HS-5 (cell line): Measurements from ENCODE around the gene ACER2.

ENCODE experiments used
- DNase-seq: peaks from one replicate; pipeline ENCODE4 v3.0.0-alpha.2; 2012; ENCODE audit warnings: low read depth

Gene ACER2

GRCh38 chr9:19456426-19456825 lies 47.6 kb downstream of the ACER2 start:
- DNase-seq = no peak

- peak; percentile 59 for DNase-seq
These were observed 48.3 kb downstream of the ACER2 start for GRCh38 chr9:19456996-19457692.

- DNase-seq = no peak
These were observed 48.8 kb downstream of the ACER2 start for GRCh38 chr9:19457693-19458009.

GRCh38 chr9:19460243-19460642 lies 51.4 kb downstream of the ACER2 start:
- DNase-seq = no peak

- DNase-seq = no peak
These were observed 52.3 kb downstream of the ACER2 start for GRCh38 chr9:19461135-19461534.

GRCh38 chr9:19464061-19464763 lies 55.4 kb downstream of the ACER2 start:
- no peak for DNase-seq

- no peak for DNase-seq
These were observed 56.2 kb downstream of the ACER2 start for GRCh38 chr9:19464764-19465585.

- DNase-seq = no peak
These were observed 56.9 kb downstream of the ACER2 start for GRCh38 chr9:19465586-19466279.

- no peak for DNase-seq
These were observed 57.5 kb downstream of the ACER2 start for GRCh38 chr9:19466280-19466639.

- DNase-seq = no peak
These were observed 60.5 kb downstream of the ACER2 start for GRCh38 chr9:19469271-19469670.

GRCh38 chr9:19470567-19470966 lies 61.8 kb downstream of the ACER2 start:
- no peak for DNase-seq

GRCh38 chr9:19470981-19471650 lies 62.3 kb downstream of the ACER2 start:
- no peak for DNase-seq

GRCh38 chr9:19471737-19472648 lies 63.2 kb downstream of the ACER2 start:
- DNase-seq = peak; percentile 41

GRCh38 chr9:19473605-19474004 lies 64.8 kb downstream of the ACER2 start:
- DNase-seq = no peak

GRCh38 chr9:19479874-19480273 lies 71.1 kb downstream of the ACER2 start:
- no peak for DNase-seq

- DNase-seq = no peak
These were observed 71.5 kb downstream of the ACER2 start for GRCh38 chr9:19480345-19480744.

GRCh38 chr9:19481121-19481870 lies 72.5 kb downstream of the ACER2 start:
- no peak for DNase-seq

GRCh38 chr9:19481971-19482404 lies 73.2 kb downstream of the ACER2 start:
- no peak for DNase-seq

- DNase-seq = no peak
These were observed 75.9 kb downstream of the ACER2 start for GRCh38 chr9:19484699-19485098.

GRCh38 chr9:19485193-19485592 lies 76.4 kb downstream of the ACER2 start:
- DNase-seq = no peak
